Dermis microvascular lymphatic vessel endothelial cell (primary cell): ENCODE measurements around the gene DUSP10. TPM values are rescaled to one million over a fixed set of nuclear protein-coding genes. Genes with fewer than 3 reads are reported as not detected.

Experiments used
- DNase-seq, 2 donors: peaks; one replicate each; pipeline versions ENCODE4 v3.0.0 to v3.0.0-alpha.2; 2010; ENCODE audit warnings: low read depth in 2 of 2
- total RNA-seq: library from RNA; depleted of rRNA; stranded (reverse); fragments of >200 nt; gene quantifications from 2 replicates; pipeline ENCODE4 v1.2.1, GENCODE V29; 2014

DUSP10 gene
- total RNA-seq = 2.6 and 7.8 TPM in 2 replicates

DNA sequence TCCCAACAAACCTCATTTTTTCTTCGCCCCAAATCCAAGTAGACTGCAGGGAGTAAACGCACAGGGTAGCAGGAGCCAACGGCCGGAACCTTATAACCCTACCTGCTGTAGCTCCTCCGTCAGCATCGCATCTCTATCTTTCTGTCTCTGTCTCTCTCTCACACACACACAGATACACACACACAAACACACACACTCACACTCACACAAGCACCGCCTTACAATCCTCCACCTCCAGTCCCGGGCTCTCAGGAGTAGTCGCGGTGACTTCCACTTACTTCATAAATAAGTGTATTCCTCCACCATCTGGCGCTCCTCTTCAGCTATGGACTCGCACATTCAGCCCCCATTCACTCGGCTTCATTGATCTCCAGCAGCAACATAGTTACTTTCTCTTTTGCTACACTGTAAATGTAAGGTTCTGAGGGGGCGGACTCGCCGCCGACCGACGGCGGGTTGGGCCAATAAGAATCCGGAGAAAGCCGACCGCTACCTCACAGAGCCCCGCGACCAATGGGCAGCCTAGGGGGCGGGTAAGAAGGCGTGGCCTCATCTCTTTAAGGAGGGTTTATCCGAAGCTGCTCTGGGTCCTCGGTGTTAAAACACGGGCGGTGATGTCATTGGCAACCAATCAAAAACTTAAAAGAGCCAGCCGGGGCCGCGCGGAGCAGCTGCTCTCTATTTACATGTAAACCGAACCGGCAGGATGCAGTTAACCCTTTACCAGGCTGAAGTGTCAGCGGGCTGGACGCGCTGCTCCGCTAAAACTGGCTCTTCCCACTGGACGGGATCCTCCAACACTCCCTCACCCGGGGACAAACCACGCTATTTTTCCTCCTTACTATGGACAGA is at the start of gene DUSP10:
TSS of gene DUSP10 (minus strand) at position 387 of the 852 bp plus-strand sequence. CDS start 2,345 bp downstream, outside the sequence.
- peak; percentile 99 to 100 for DNase-seq

DNA sequence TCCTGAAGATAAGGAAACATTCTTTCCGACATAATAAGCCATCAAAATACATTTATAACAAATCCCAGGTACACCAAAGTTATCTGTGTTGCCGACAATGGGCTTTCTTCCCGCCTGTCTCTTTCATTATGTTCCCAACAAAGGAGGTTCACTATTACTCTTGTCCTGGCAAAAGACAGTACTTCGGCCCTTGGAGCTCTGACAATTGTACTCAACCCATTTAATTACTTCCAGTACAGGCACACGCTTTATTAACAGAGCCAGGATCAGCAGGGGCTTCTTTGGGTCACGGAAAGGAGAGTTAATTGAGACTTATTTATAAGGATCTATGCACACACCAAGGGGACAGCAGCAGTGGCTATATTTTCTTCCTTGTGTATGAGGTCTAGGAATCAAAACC is 46.6 kb upstream of the DUSP10 start:
- DNase-seq = no peak

DNA sequence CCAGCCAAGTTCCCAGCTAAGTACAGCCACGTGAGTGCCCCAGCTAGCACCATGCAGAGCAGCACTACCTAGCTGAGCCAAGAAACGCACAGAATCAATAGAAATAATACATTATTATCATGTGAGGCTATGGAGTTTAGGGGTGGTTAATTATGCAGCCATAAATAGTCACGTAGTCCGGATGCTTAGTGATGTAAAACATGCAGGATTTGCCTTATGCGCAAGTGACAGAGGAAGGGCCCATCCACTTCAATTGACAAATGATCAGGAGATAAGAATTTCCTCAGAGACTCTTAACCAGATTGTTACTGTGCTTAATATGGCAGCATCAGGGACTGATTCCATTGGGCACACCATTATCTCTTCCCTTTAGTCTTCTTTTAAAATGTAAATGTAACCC is 44.8 kb upstream of the DUSP10 start:
- DNase-seq = no peak

DNA sequence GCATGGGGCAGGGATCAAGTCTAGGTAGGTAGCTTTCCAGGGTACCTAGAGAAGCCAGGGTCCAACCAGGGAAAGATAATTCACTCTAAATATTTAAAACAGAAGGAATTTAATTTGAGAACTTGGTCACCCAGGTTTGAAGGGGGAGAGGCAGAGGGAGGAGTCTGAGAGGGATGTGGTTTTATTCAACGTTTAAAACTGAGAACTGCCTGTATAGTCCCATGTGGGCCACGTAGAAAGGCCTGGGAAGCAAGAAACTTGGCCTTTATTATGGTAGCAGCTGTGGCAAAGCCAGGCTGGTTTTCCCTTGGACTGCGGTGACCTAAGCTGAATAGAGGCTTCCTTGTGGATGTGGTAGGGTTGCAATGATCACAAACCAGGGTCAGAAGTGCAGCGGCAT is 42.0 kb upstream of the DUSP10 start:
- no peak for DNase-seq

GRCh38 chr1:221783437-221783836 is 41.5 kb upstream of the DUSP10 start:
- DNase-seq = no peak

DNA sequence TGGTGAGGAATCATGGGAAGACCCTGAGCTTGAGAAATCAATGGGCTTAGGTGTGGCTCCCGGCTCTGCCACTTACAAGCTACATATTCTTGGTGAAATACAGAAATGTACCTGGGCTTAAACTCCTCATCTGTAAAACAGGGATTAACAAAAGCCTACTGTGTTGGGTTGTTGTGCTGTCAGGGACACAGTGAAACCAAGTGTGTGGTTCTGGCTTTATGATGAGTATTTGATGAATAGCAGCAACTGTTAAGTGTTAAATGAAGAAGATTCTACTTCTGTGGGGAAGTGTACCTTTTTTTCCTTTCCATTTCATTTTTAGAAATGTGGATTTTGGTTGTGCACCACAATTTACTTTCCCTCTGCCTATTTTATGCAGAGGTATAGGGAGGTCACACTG is 41.1 kb upstream of the DUSP10 start:
- DNase-seq = no peak

GRCh38 chr1:221782477-221782876 is 40.6 kb upstream of the DUSP10 start:
- no peak for DNase-seq

- DNase-seq = no peak
Observed at GRCh38 chr1:221781102-221781755, 39.3 kb upstream of the DUSP10 start.

GRCh38 chr1:221780175-221780574 is 38.3 kb upstream of the DUSP10 start:
- no peak for DNase-seq

DNA sequence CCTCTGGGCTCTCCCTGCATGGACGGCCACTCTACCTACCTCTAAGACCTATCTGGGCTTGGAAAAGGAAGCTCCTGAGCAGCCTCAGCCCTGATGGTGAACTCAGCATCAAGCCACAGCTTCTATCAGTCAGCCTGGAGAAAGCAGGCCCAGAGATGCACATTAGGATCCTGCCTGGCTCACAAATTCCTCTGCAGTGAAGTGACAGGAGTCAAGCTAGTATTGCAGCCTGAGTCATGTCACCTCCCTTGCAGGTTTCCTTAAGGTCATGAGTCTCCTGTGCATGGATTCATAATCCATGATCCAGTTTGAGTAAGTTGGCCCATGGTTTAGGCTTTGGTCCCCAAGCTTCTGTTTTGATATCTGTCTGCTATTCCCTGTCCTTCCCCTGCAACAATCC is 37.9 kb upstream of the DUSP10 start:
- no peak for DNase-seq

DNA sequence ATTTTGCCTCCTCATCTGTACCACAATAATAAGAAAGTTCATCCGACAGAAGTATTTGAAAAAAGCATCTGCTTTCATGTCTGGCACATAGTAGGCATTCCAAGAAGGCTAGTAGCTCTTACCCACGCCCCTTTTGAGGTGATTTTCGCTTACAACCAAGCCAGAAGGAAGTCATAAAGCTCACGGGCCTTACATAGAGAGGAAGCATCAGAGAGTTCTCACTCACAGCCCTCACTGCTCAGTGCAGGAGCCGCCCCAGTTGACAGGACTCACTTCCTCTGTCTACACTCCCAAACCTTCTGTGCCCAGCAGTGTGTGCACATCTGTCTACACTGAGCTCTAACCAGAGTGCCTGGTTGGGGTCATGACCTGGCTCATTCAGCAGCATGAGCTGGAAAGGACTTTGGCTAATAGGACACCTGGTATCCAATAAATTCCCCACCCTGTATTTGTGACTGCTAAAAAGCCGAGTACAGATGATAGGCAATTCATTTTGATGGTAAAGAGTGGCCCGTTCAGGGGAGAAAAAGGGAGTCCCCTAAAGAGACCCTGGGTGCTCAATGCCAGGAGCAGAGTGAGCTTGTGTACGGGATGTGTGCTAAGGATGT is 36.8 kb upstream of the DUSP10 start:
- DNase-seq = no peak

DNA sequence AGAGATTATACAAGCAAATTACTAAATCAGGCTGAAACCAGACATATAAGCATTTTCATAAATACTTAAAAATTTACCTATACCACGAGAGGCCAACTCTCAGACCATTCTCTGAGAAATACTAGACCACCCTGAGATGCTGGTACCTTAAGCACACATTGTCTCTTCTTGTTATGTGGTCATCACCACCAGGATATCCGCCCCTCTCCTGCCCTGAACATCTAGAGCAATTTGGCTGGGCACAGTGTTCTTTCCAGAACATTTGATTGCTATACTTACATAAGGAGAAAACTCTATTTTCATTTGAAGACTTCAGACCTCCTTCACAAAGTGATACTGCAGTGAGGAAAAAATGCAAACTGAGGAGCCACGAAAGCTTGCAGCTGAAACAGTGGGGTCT is 36.2 kb upstream of the DUSP10 start:
- no peak for DNase-seq

GRCh38 chr1:221777431-221778072 is 35.7 kb upstream of the DUSP10 start:
- no peak for DNase-seq

DNA sequence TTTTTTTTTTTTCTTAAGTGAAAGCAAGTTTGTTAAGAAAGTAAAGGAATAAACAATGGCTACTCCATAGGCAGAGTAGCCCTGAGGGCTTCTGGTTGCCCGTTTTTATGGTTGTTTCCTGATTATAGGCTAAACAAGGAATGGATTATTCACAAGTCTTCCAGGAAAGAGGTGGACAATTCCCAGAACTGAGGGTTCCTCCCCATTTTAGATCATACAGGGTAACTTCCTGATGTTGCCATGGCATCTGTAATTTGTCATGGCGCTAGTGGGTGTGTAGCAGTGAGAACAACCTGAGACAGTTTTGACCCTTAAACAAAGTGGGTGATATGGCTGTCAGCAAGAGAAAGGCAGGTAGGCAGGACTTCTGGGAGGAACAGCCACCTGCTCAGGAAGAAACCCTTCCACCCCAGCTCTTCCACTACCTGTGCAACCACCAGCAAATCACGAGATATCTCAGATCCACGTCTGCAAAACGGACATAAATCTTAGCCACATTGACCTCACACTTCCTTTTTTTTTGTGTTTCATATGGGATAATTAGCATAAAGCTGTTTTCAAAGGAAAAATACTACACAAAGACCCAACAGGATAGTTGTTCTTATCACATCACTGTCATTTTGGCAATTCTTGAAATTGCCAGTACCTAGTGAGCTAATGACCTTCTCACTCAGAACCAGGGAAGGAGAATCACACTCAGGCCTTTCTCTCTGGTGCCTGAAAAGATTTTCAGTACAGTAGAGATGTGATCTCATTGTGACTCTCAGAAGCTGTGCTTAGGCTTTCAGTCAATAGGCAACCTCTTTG is 34.8 kb upstream of the DUSP10 start:
- peak in 1 of 2 donors; percentile 39 for DNase-seq

GRCh38 chr1:221775206-221775605 is 33.3 kb upstream of the DUSP10 start:
- no peak for DNase-seq

GRCh38 chr1:221774054-221774842 is 32.4 kb upstream of the DUSP10 start:
- DNase-seq = peak in 1 of 2 donors; percentile 22

DNA sequence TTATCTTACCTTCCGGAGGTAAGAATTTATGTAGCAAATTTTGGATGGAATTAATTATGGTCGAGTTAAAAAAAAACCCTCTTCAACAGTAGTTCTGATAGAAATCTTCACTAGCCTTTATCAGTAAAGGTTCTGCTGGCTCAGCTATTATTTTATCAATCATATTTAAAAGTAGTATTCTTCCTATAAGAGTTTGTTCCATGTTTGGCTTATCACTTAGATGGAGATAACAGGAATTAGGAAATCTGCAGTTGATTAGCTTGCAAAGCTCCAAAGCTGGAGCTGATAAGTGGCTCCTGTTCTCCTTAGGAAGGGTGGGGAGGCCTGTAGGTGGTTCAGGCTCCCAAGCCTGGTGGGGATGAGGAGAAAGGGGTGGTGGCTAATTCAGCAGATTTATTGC is 31.5 kb upstream of the DUSP10 start:
- DNase-seq = no peak

DNA sequence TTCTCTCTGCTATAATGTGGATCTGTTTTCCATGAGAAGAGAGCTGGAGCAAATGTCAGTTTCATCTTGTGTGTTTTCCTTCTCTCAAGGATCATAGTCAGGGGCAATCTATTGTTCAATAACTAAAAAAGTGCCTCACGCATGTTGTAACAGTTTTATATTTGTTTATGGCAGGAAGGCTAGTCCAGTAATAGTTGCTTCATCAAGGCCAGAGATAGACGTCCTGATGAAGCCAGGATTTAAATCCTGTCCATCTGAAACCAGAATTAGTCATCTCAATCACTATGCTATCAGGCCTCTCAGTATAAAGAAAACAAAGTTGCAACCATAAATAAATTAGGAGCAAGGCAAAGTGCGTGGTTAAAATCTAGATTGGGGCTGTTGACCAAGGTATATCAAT is 30.2 kb upstream of the DUSP10 start:
- no peak for DNase-seq

DNA sequence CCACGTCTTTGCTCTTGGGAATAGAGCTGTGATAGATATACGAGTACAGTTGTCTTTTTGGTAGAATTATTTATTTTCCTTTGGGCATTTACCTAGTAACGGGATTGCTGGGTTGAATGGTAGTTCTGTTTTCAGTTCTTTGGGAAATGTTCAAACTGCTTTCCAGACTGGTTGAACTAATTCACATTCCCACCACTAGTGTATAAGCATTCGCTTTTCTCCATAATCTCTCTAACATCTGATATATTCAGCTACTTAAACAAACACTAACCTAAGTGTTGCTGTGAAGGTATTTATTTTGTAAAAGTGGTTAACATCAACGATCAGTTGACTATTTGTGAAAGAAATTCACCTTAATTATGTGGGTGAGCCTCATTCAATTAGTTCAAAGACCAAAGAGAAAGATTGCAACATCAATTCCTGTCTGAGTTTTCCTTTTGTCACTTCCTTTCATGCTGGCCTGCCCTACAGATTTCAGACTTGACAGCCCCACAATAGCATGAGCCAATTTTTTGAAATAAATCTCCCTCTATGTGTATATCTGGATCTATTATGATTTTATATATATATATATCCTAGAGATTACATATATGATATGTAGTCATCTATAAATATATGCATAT is 26.7 kb upstream of the DUSP10 start:
- DNase-seq = peak; percentile 19 to 65

DNA sequence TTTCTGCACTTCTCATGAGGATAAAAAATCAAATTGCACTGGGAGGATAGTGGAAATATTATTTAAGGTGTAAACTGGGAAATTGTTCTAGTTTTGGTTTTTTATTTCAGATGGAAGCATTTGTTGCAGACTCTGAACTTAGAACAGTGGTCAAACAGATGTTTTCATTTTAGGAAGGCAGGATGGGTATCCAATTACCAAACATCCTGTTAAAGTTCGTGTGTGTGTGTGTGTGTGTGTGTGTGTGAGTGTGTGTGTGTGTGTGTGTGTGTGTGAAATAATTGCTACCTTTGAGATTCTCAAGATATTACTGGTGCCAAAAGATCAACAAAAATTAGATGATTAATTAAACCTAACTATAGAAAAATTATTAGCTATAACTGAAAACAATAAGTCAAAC is 24.3 kb upstream of the DUSP10 start:
- no peak for DNase-seq
